Measurements from ENCODE around the gene BLM. TPM values are rescaled to one million over a fixed set of nuclear protein-coding genes. Genes with fewer than 3 reads are reported as not detected.
A peak's percentile ranks its signal among the peaks of the same experiment; 100 is the strongest.
"Not testable (repeated sequence)": the region's sequence is repeated elsewhere in the genome, so short reads cannot be mapped to it uniquely, and the experiment has no call there.

BLM gene
- total RNA-seq, 1 donor from 2014 or later: 3.3 TPM

DNA sequence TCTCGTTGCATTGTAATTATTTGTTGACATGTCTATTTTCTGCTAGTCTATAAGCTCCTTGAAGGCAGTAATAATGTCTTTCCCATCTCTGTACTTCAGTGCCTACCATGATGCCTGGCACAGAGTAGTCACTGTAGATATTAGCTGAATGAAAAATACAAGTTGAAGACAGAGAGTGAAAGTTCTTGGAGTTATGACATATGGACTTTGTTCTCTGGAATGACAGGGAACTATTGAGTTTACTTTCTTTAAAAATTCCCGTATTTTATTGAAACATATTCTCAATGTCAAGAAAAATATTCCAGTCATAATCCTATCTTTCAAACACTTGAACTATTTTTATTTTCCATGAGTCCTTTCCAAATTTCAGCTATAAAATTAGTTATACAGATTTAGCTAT, 3.0 kb downstream of the BLM start:
- FAIRE-seq (no peak), DNase-seq (ENCODE audit: low spot score in 2 of 2) (no peak)

DNA sequence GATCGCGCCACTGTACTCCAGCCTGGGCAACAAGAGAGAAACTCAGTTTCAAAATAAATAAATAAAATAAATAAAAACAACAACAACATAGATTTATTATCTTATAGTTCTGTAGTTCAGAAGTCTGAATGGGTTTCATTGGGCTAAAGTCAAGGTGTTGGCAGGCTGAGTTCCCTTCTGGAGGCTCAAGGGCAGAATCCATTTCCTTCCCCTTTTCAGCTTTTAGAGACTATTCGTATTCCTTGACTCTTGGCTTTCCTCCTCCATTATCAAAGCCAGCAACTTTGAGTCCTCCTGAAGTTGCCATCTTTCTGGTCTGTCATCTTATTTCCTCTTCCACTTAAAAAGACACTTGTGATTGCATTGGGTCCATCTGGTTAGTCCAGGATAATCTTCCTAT, 12.1 kb downstream of the BLM start:
- no peak for FAIRE-seq

GRCh38 chr15:90730290-90730689, 13.1 kb downstream of the BLM start:
- no peak for DNase-seq (ENCODE audit: low spot score in 2 of 2)
- no peak for FAIRE-seq

More for the DNA sequence above, 12.1 kb downstream of the BLM start:
- DNase-seq (ENCODE audit: low spot score in 2 of 2): no peak

GRCh38 chr15:90735923-90736322, 18.8 kb downstream of the BLM start:
- DNase-seq (ENCODE audit: low spot score in 2 of 2) (no peak), FAIRE-seq (no peak)

- not testable (repeated sequence) for DNase-seq (ENCODE audit: low spot score in 2 of 2); FAIRE-seq
Measured at GRCh38 chr15:90740545-90740944, 23.4 kb downstream of the BLM start.

DNA sequence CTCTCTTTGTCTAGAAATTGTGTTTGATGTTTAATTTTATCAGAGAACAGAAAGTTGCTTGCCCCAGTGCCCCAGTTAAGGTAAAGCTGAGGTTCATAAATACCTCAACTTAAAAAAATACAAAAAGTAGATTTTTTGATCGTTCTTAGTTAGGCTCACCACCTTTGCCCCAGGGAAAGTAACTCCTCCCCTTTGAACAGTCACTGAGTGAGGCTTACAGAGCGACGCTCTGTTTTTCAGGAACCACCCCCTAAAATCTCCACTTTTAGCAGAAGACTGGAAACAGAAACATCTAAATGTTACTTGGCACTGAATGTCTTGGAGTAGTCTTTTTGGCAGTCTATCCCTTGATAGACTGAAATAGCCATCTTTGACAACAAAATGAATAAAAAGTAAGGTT, 24.9 kb downstream of the BLM start:
- no peak for FAIRE-seq

GRCh38 chr15:90743407-90743806, 26.3 kb downstream of the BLM start:
- FAIRE-seq (no peak), DNase-seq (ENCODE audit: low spot score in 2 of 2) (no peak)

More for the DNA sequence above, 24.9 kb downstream of the BLM start:
- DNase-seq (ENCODE audit: low spot score in 2 of 2): no peak

DNA sequence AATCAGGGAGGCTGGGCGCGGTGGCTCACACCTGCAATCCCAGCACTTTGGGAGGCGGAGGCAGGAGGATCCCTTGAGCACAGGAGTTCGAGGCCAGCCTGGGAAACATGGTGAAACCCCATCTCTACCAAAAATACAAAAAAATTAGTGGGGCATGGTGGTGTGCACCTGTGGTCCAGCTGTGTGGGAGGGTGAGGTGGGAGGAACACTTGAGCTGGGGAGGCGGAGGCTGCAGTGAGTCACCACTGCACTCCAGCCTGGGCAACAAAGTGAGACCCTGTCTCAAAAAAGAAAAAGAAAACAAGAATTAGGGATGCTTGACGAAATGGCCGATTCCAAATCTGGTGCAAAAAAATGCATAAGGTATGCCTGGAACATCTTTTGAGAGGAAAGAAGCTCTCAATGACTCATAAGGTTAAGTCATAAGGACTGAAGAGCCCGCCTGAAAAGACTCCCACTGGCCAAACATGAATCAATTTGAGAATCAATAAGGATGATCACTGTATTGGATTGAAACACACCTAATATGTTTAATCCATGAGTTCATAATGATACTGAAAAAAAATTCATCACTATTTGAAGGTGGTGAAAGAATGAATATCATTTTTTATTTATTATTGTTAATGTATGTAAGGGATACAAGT, 27.7 kb downstream of the BLM start:
- DNase-seq (ENCODE audit: low spot score in 2 of 2) (no peak), FAIRE-seq (no peak)

- peak in 1 of 2 donors; percentile 7 for DNase-seq (ENCODE audit: low spot score in 2 of 2)
- FAIRE-seq: no peak
Measured at GRCh38 chr15:90749754-90750153, 32.6 kb downstream of the BLM start.

DNA sequence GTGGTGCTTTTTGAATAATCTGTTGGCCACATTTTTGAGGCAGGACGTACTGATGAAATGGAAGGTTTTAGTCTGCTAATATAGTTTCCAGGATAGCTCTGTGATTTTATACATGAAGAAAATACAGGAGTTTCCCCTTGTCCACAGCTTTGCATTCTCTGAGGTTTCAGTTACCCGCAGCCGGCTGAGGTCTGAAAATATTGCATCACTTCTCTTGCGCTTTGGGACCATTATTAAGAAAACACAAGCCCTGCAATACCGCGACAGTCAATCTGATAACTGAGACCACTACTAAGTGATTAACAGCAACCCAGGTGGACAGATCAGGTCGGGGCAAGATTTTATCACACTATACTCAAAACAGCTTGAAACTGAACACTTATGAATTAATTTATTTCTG, 33.0 kb downstream of the BLM start:
- FAIRE-seq: no peak
- DNase-seq (ENCODE audit: low spot score in 2 of 2): no peak

GRCh38 chr15:90751300-90751825, 34.2 kb downstream of the BLM start:
- DNase-seq (ENCODE audit: low spot score in 2 of 2) (no peak), FAIRE-seq (no peak)

GRCh38 chr15:90756916-90757315, 39.8 kb downstream of the BLM start:
- DNase-seq (ENCODE audit: low spot score in 2 of 2) (no peak), FAIRE-seq (no peak)

GRCh38 chr15:90757461-90757860, 40.3 kb downstream of the BLM start:
- no peak for FAIRE-seq
- DNase-seq (ENCODE audit: low spot score in 2 of 2): no peak

GRCh38 chr15:90760661-90761232, 43.6 kb downstream of the BLM start:
- DNase-seq (ENCODE audit: low spot score in 2 of 2): peak in 1 of 2 donors; percentile 4
- FAIRE-seq: no peak

DNA sequence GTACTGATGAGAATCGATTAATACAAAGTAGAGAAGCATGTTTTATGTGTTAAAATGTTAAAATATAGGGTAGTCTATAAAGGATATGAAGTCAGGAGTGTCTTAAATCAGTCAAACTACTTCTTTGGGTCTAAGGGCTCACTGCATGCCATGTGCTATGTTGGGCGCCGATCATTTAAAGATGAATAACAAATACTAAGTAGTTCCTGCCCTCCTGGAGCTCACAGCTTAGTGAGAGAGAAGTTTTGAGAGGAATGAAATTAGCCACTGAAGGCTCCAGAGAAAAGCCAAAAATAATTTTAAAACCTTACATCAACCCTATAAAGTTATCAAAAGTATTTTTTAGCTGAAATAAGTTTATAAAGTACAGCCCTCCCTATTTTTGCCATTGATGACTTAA, 44.5 kb downstream of the BLM start:
- no peak for DNase-seq (ENCODE audit: low spot score in 2 of 2)
- FAIRE-seq: no peak

DNA sequence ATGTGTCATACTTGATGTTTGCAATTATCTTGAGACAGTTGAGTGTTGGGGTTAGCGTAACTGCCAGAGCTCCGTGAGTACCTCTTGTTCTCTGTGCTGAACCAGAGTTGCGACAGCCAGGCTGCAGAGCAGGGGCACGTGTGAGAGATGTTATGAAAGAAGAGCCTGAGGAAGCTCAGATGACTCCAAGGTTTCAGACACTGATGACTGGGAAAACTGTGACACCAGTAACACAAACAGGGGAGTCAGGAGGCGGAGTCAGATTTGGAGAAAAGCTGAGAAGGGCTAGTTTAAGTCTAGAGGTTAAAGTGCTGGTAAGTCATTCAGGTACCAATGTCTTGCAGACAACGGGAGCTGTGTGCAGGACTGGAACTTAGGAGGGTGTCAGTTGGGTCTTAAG, 45.0 kb downstream of the BLM start:
- no peak for FAIRE-seq

GRCh38 chr15:90763366-90764099, 46.4 kb downstream of the BLM start:
- FAIRE-seq: no peak
- no peak for DNase-seq (ENCODE audit: low spot score in 2 of 2)

More for the DNA sequence above, 45.0 kb downstream of the BLM start:
- DNase-seq (ENCODE audit: low spot score in 2 of 2): no peak

DNA sequence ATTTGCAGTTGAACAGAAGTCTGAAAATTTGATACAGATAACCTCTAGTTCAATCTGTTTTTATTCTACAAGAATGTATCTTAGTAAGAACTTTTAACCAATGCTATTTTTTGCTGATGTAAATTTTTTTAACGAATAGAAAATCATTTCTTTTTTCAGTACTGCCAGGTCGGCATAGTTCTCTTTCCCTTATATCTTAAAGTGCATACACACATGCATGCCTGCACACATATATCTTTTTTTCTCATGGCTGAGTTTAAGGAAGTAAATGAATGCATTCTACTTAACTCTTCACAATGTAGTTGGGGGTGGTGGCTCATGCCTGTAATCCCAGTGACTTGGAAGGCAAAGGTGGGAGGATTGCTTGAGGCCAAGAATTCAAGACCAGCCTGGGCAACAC, 48.4 kb downstream of the BLM start:
- no peak for FAIRE-seq
- no peak for DNase-seq (ENCODE audit: low spot score in 2 of 2)

- FAIRE-seq (no peak), DNase-seq (ENCODE audit: low spot score in 2 of 2) (no peak)
Measured at GRCh38 chr15:90765966-90766365, 48.8 kb downstream of the BLM start.

GRCh38 chr15:90769375-90769774, 52.2 kb downstream of the BLM start:
- no peak for FAIRE-seq

DNA sequence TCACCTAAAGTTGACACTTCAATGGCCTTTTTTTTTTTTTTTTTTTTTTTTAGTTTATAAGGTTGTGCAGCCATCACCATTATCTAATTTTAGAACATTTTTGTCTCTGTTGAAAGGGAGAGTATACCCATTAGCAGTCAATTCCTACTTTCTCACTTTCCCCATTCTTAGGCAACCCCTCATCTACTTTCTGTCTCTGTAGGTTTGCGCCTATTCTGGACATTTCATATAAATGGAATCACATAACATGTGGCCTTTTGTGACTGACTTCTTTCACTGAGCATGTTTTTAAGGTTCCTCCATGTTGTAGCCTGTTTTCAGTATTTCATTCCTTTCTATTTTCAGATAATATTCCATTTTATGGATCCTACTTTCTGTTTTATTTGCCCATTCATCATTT, 56.3 kb downstream of the BLM start:
- FAIRE-seq: no peak

More at GRCh38 chr15:90769375-90769774, 52.2 kb downstream of the BLM start:
- no peak for DNase-seq (ENCODE audit: low spot score in 2 of 2)

More for the DNA sequence above, 56.3 kb downstream of the BLM start:
- no peak for DNase-seq (ENCODE audit: low spot score in 2 of 2)

All from frontal cortex (tissue), 4 donors.